ENCODE measurements around the gene ALOX12. TPM values are rescaled to one million over a fixed set of nuclear protein-coding genes. Genes with fewer than 3 reads are reported as not detected.
"Not testable (repeated sequence)": the region's sequence is repeated elsewhere in the genome, so short reads cannot be mapped to it uniquely, and the experiment has no call there.

Gene ALOX12
- total RNA-seq, 4 donors from 2014 or later = not detected

- Histone ChIP-seq H3K27me3 (peaks cover 0 to 65% of the 10 kb centered on the region in 2 donors), H3K27ac (peak within 1 kb of the TSS in 1 of 4 donors; percentile 23), H3K36me3 (no peaks in the 10 kb centered on the region), H3K4me1 (peaks cover 0 to 43% (median 26%) of the 10 kb centered on the region in 4 donors), H3K4me3 (peak within 1 kb of the TSS; percentile 6 to 50 (median 46)), H3K9me3 (no peaks in the 10 kb centered on the region)
- no peak for DNase-seq (ENCODE audit: low spot score in 2 of 2)
- no peak for TF ChIP-seq POLR2A (IDR thresholded peaks at IDR 0.05)
- no peak for TF ChIP-seq EP300 (IDR thresholded peaks at IDR 0.05)
- TF ChIP-seq, protein P1, sequence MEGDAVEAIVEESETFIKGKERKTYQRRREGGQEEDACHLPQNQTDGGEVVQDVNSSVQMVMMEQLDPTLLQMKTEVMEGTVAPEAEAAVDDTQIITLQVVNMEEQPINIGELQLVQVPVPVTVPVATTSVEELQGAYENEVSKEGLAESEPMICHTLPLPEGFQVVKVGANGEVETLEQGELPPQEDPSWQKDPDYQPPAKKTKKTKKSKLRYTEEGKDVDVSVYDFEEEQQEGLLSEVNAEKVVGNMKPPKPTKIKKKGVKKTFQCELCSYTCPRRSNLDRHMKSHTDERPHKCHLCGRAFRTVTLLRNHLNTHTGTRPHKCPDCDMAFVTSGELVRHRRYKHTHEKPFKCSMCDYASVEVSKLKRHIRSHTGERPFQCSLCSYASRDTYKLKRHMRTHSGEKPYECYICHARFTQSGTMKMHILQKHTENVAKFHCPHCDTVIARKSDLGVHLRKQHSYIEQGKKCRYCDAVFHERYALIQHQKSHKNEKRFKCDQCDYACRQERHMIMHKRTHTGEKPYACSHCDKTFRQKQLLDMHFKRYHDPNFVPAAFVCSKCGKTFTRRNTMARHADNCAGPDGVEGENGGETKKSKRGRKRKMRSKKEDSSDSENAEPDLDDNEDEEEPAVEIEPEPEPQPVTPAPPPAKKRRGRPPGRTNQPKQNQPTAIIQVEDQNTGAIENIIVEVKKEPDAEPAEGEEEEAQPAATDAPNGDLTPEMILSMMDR (IDR thresholded peaks at IDR 0.05) = no peak
- 4 to 6% methylated on average over 21 to 38 of the region's 58 CpGs for WGBS, 2 donors
Observed at GRCh38 chr17:7043497-7044198, 47.8 kb downstream of the ALOX12 start, which contains the start of gene SLC16A11. SLC16A11 (minus strand) TSS chr17:7044092; CDS start chr17:7043513, 579 bp downstream.

GRCh38 chr17:7045492-7046126 is 49.8 kb downstream of the ALOX12 start:
- peak in 1 of 2 donors; percentile 74 for DNase-seq (ENCODE audit: low spot score in 2 of 2)
- H3K27ac ChIP-seq = peak overlapping the region in 1 of 4 donors; percentile 75
- WGBS, 2 donors = 25 to 28% methylated on average over 5 of the region's 5 CpGs

DNA sequence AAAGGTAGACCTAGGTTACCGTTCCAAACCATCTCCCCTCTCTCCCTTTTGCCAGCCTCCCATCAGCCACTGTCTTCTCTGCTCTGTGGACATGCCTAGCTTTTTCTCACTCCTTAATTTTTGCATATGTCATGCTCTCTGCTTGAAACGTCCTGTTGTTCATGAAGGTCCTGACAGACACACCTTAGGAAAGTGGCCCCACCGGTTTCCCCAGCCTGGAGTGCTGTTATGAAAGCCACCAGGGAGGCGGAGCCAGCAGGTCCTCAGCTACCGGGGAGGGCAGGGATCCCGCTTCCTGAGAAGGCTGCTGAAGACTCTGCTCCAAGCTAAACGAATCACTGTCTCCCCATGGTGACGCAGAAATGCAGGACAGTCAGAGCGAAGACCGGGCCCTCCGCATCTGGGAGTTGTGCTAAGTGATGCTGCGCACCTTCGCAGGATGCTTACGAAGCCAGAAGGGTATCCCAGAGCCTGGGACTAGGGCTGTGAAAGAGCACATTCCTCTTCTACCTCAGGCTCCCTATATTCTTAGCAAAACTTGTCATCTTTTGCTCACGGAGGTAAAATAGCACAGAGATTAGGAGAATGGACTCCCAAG is 50.4 kb downstream of the ALOX12 start:
- Histone ChIP-seq H3K36me3 (no peaks in the 10 kb centered on the region), H3K4me1 (peaks cover 0 to 43% (median 26%) of the 10 kb centered on the region in 4 donors), H3K4me3 (peak overlapping the region in 2 of 4 donors; percentile 38 to 42), H3K27me3 (peaks cover 0 to 71% of the 10 kb centered on the region in 2 donors), H3K27ac (peak overlapping the region in 2 of 4 donors; percentile 21 to 75), H3K9me3 (no peaks in the 10 kb centered on the region)
- no peak for TF ChIP-seq EP300 (IDR thresholded peaks at IDR 0.05)
- TF ChIP-seq, protein P1 (IDR thresholded peaks at IDR 0.05) = peak in 1 of 5 experiments; percentile 4
- no peak for TF ChIP-seq POLR2A (IDR thresholded peaks at IDR 0.05)
- WGBS, 2 donors = 15 to 17% methylated on average over 12 to 14 of the region's 15 CpGs
- no peak for DNase-seq (ENCODE audit: low spot score in 2 of 2)

More at GRCh38 chr17:7045492-7046126, 49.8 kb downstream of the ALOX12 start:
- Histone ChIP-seq H3K4me3 (peak overlapping the region in 1 of 4 donors; percentile 38), H3K4me1 (peaks cover 0 to 43% (median 26%) of the 10 kb centered on the region in 4 donors), H3K9me3 (no peaks in the 10 kb centered on the region), H3K36me3 (no peaks in the 10 kb centered on the region), H3K27me3 (peaks cover 0 to 72% of the 10 kb centered on the region in 2 donors)
- no peak for TF ChIP-seq POLR2A (IDR thresholded peaks at IDR 0.05)
- TF ChIP-seq, protein P1 (IDR thresholded peaks at IDR 0.05) = peak; percentile 52 to 80 (median 74)

- Histone ChIP-seq H3K4me3 (peak overlapping the region in 2 of 4 donors; percentile 38 to 42), H3K4me1 (peaks cover 0 to 43% (median 26%) of the 10 kb centered on the region in 4 donors), H3K27me3 (peaks cover 0 to 64% of the 10 kb centered on the region in 2 donors), H3K27ac (peak overlapping the region in 2 of 4 donors; percentile 21 to 75)
- 21 to 23% methylated on average over 26 of the region's 26 CpGs for WGBS, 2 donors
- H3K9me3 ChIP-seq; DNase-seq (ENCODE audit: low spot score in 2 of 2); H3K36me3 ChIP-seq: not testable (repeated sequence)
Observed at GRCh38 chr17:7046725-7047397, 51.0 kb downstream of the ALOX12 start.

- H3K36me3 ChIP-seq = no peaks in the 10 kb centered on the region
- peaks cover 0 to 36% (median 20%) of the 10 kb centered on the region in 4 donors for H3K4me1 ChIP-seq
- 76 to 82% methylated on average over 6 of the region's 6 CpGs for WGBS, 2 donors
- H3K9me3 ChIP-seq = no peaks in the 10 kb centered on the region
- peaks cover 0 to 57% of the 10 kb centered on the region in 2 donors for H3K27me3 ChIP-seq
- DNase-seq (ENCODE audit: low spot score in 2 of 2) = no peak
- TF ChIP-seq, protein P1 (IDR thresholded peaks at IDR 0.05) = no peak
- TF ChIP-seq POLR2A (IDR thresholded peaks at IDR 0.05) (no peak), EP300 (IDR thresholded peaks at IDR 0.05) (no peak)
- H3K4me3 ChIP-seq = no peak overlapping the region
- H3K27ac ChIP-seq = peak overlapping the region in 1 of 4 donors; percentile 75
Observed at GRCh38 chr17:7047566-7047965, 51.7 kb downstream of the ALOX12 start.

Data from tibial nerve (tissue), 4 donors.